ENCODE data around the gene WNK2. TPM values are rescaled to one million over a fixed set of nuclear protein-coding genes. Genes with fewer than 3 reads are reported as not detected.

WNK2 gene
- total and polyA plus RNA-seq, 12 donors, result 1.1 to 17.6 (median 8.4) TPM

GRCh38 chr9:93159601-93160471 lies 24.1 kb upstream of the WNK2 start:
- Histone ChIP-seq H3K27me3 (no peaks in the 10 kb centered on the region), H3K4me3 (no peak overlapping the region), H3K4me1 (replicated peaks in 1 of 2) (no peaks in the 10 kb centered on the region), H3K9me3 (replicated peaks in 1 of 3) (no peaks in the 10 kb centered on the region), H3K27ac (no peak overlapping the region), H3K36me3 (replicated peaks in 1 of 2) (no peaks in the 10 kb centered on the region)
- DNase-seq, result peak; percentile 77 to 93 (median 87)
- WGBS, 4 donors, result 7 to 26% (median 16%) methylated on average over 12 to 19 of the region's 19 CpGs
- peak; percentile 93 to 98 (median 96) for TF ChIP-seq CTCF (IDR thresholded peaks at IDR 0.05)
- no peak for TF ChIP-seq POLR2A (IDR thresholded peaks at IDR 0.05)
- intact Hi-C loops (cut with DNase I), result loop anchor here (5.0 kb wide), 2 partner anchors 53 to 142 kb away; no protein-coding TSS in a partner anchor

DNA sequence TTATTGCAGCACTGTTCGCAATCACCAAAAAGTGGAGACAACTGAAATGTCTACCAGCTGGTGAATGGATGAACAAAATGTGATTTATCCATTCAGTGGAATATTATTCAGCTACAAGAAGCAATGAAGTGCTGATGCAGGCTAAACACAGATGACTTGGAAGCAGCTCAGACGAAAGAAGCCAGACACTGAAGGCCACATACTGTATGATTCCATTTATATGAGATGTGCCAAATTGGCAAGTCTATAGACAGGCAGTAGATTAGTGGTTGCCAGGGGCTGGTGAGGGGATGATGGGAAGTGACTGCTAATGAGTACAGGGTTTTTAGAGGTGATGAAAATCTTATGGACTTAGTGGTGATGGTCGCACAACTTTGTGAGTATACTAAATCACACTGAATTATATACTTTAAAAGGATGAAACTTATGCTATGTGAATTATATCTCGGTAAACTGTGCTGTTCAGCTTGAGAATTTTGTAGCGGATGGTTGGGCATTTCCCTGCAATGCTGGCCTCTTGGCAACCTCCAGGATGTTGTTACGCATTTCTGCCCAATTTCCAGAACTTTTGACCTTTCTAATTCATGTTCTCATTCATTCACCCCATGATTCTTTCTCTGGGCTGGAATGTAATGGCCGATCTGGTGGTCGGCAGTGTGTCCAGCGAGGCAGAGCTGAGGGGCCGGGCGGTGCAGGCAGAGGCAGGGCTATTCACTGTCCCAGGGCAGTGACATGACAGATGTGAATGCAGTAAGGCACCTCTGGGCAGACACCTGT lies 22.0 kb upstream of the WNK2 start:
- Histone ChIP-seq H3K9me3 (replicated peaks in 1 of 3) (no peaks in the 10 kb centered on the region), H3K4me1 (replicated peaks in 1 of 2) (no peaks in the 10 kb centered on the region), H3K4me3 (no peak overlapping the region), H3K36me3 (replicated peaks in 1 of 2) (no peaks in the 10 kb centered on the region), H3K27me3 (no peaks in the 10 kb centered on the region), H3K27ac (no peak overlapping the region)
- TF ChIP-seq POLR2A (IDR thresholded peaks at IDR 0.05) (no peak), CTCF (IDR thresholded peaks at IDR 0.05) (no peak)
- intact Hi-C loops (cut with DNase I), result loop anchor here (5.0 kb wide), 2 partner anchors 55 to 140 kb away; no protein-coding TSS in a partner anchor
- 65 to 73% (median 72%) methylated on average over 11 of the region's 11 CpGs for WGBS, 4 donors
- peak in 1 of 7 donors; percentile 26 for DNase-seq

- Histone ChIP-seq H3K4me3 (no peak overlapping the region), H3K27me3 (no peaks in the 10 kb centered on the region), H3K4me1 (replicated peaks in 1 of 2) (no peaks in the 10 kb centered on the region), H3K9me3 (replicated peaks in 1 of 3) (no peaks in the 10 kb centered on the region), H3K27ac (no peak overlapping the region), H3K36me3 (replicated peaks in 1 of 2) (no peaks in the 10 kb centered on the region)
- intact Hi-C loops (cut with DNase I), result loop anchor here (5.0 kb wide), 2 partner anchors 57 to 138 kb away; no protein-coding TSS in a partner anchor
- WGBS, 4 donors, result 88 to 96% (median 91%) methylated on average over 10 to 13 of the region's 13 CpGs
- DNase-seq, result no peak
- TF ChIP-seq POLR2A (IDR thresholded peaks at IDR 0.05) (no peak), CTCF (IDR thresholded peaks at IDR 0.05) (no peak)
These were observed 19.9 kb upstream of the WNK2 start for GRCh38 chr9:93164085-93164484.

DNA sequence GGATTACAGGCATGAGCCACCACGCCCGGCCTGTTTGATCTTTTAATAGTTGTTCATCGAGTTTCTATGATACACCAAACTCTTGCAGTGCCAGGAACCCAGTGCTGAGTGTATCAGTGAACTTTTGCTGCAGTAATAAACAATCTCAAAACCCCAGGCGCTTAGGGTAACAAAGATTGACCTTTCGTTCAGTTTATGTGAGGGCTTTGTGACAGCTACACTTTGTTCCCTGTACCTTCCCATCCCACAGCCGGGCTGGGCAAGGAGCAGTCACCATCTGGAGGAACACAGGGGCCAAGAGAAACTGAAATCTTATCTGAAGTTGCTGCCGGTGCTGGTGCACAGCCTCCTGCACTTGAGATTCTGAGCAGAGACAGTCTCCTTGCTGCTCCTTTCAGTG lies 17.2 kb upstream of the WNK2 start:
- 83 to 93% (median 85%) methylated on average over 7 of the region's 7 CpGs for WGBS, 4 donors
- intact Hi-C loops (cut with DNase I), result no loop called here
- H3K36me3 ChIP-seq (replicated peaks in 1 of 2), result no peaks in the 10 kb centered on the region
- H3K27me3 ChIP-seq, result no peaks in the 10 kb centered on the region
- DNase-seq, result no peak
- no peak for TF ChIP-seq CTCF (IDR thresholded peaks at IDR 0.05)
- TF ChIP-seq POLR2A (IDR thresholded peaks at IDR 0.05), result no peak
- no peaks in the 10 kb centered on the region for H3K4me1 ChIP-seq (replicated peaks in 1 of 2)
- H3K4me3 ChIP-seq, result no peak overlapping the region
- H3K9me3 ChIP-seq (replicated peaks in 1 of 3), result no peaks in the 10 kb centered on the region
- H3K27ac ChIP-seq, result no peak overlapping the region

All from adrenal gland (tissue), 12 donors.